HepG2 (cell line): ENCODE results near the gene SMCO1. TPM values are rescaled to one million over a fixed set of nuclear protein-coding genes. Genes with fewer than 3 reads are reported as not detected.

ENCODE experiments used
- ARHGAP35 ChIP-seq: sonication (generic); formaldehyde crosslinking; IDR thresholded peaks from 2 replicates; pipeline ENCODE4 v1.9.0; 2022; ENCODE audit warnings: mild to moderate bottlenecking, inconsistent platforms, moderate library complexity, missing genetic modification reagents, borderline replicate concordance
- PRDM15 ChIP-seq: sonication (generic); formaldehyde crosslinking; IDR thresholded peaks from 2 replicates; pipeline ENCODE4 v1.4.0; 2020; ENCODE audit warnings: missing genetic modification reagents
- SIX4 ChIP-seq: sonication (generic); formaldehyde crosslinking; IDR thresholded peaks from 2 replicates; pipeline ENCODE4 v1.4.0; 2020; ENCODE audit warnings: missing genetic modification reagents
- SP1 ChIP-seq, 2 experiments: fragments of 450-650 bp in 1 of 2; sonication (generic) in 1 of 2; formaldehyde crosslinking in 1 of 2; IDR thresholded peaks; 2 replicates each; pipeline versions ENCODE4 v1.4.0 to v1.6.1; 2016 to 2020; ENCODE audit warnings: missing genetic modification reagents in 1 of 2
- SRSF4 ChIP-seq: fragments of 200-400 bp; formaldehyde crosslinking; IDR thresholded peaks from one replicate; pipeline ENCODE4 v1.6.1; 2018; ENCODE audit warnings: mild to moderate bottlenecking, low read depth, low read length, moderate library complexity; ENCODE audit not compliant: poor library complexity, severe bottlenecking
- TAF15 ChIP-seq: fragments of 200-400 bp; formaldehyde crosslinking; IDR thresholded peaks from one replicate; pipeline ENCODE4 v1.6.1; 2018; ENCODE audit warnings: mild to moderate bottlenecking, low read depth, low read length; ENCODE audit not compliant: poor library complexity, severe bottlenecking
- ZBTB26 ChIP-seq: IDR thresholded peaks from 2 replicates; pipeline ENCODE4 v1.6.1; 2016; ENCODE audit warnings: missing compliant biosample characterization, missing genetic modification reagents, borderline replicate concordance
- ZNF20 ChIP-seq: sonication (generic); formaldehyde crosslinking; IDR thresholded peaks from 2 replicates; pipeline ENCODE4 v1.4.0; 2020; ENCODE audit warnings: mild to moderate bottlenecking, moderate library complexity, missing genetic modification reagents
- ZNF513 ChIP-seq: sonication (generic); formaldehyde crosslinking; conservative IDR thresholded peaks from 2 replicates; pipeline ENCODE4 v1.5.0; 2020; ENCODE audit warnings: missing genetic modification reagents
- ZNF652 ChIP-seq: IDR thresholded peaks from 2 replicates; pipeline ENCODE4 v1.6.1; 2016; ENCODE audit warnings: low read depth, borderline replicate concordance
- polyA plus RNA-seq, 8 experiments: library from polyadenylated mRNA; depleted of rRNA in 3 of 8; stranded (reverse) in 7 of 8; unstranded in 1 of 8; fragments of >200 nt; fragmentation: Illumina TruSeq in 4 of 8; extraction: Trizol in 4 of 8; gene quantifications; 2 replicates each; pipeline versions ENCODE4 v1.2.1 to v1.2.3, GENCODE V29; 2011 to 2016; ENCODE audit warnings: low read depth in 4 of 8, missing spikeins in 1 of 8, mixed read lengths in 1 of 8; ENCODE audit not compliant: insufficient read depth in 1 of 8
- total RNA-seq, 5 experiments: library from RNA; depleted of rRNA; stranded (reverse); fragments of >200 nt; fragmentation: Illumina TruSeq; extraction: Trizol; gene quantifications; 2 replicates each; pipeline ENCODE4 v1.2.3, GENCODE V29; 2016; ENCODE audit warnings: low read depth in 1 of 5
- TF ChIP-seq, protein P1 (sequence below): sonication (generic); formaldehyde crosslinking; conservative IDR thresholded peaks from 2 replicates; pipeline ENCODE4 v1.4.0; 2020; ENCODE audit warnings: missing genetic modification reagents
- TF ChIP-seq, protein P2 (sequence below): sonication (generic); formaldehyde crosslinking; IDR thresholded peaks from 2 replicates; pipeline ENCODE4 v1.9.0; 2022; ENCODE audit warnings: low read depth, missing genetic modification reagents
- TF ChIP-seq, protein P3 (sequence below): sonication (generic); formaldehyde crosslinking; IDR thresholded peaks from 2 replicates; pipeline ENCODE4 v1.5.0; 2020; ENCODE audit warnings: missing genetic modification reagents
- TF ChIP-seq, protein P4 (sequence below): sonication (generic); formaldehyde crosslinking; IDR thresholded peaks from 2 replicates; pipeline ENCODE4 v1.8.0; 2022; ENCODE audit warnings: mild to moderate bottlenecking, missing genetic modification reagents

Gene SMCO1
- total and polyA plus RNA-seq, 2 of the 13 experiments (the other 11 are each of a cell fraction or from before 2014, with no cell fraction given) = not detected

DNA sequence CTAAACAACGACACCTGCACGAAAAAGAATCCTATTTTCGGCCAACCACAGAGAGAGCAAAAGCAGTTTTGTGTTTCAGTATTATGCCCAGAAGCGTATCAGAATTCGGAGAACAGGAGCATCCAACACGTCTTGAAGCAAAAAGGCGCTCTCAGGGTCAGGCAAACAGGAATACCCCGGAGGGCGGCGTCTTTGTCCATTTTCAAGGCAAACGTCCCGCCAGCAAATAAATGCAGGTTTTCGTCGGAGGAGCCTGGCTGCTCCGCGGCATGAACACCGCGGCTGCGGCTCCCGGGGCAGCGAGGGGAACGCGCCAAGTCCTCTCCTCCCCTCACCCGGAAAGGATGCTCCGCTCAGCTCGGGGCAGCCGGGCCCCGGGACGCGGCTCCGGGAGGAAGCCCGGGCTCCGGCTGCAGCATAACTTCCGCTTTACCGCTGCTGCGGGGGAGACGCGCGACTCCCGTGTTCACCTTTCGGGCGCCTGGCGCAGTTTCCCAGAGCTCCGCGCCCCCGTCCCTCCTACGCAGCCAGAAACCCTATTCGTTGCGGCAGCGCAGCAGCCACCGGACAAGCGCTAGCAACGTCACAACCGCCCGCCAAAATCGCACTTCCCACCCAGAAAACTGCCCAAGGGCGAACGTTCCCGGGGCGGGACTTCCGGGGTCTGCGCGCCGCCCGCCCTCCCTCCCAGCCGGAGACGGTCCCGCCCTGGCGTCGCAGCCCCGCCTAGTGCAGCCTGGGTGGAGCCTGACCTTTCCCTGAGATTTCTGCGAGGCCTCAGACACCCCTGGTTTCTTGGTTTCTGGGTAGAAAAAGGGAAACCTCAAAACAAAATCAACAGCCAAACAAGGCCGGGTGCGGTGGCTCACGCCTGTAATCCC, 11.7 kb downstream of the SMCO1 start, which contains the start of gene RNF168 (continued):
- TF ChIP-seq ARHGAP35 (CRISPR knock-in tag) = no peak; the same call in 1 of the 2 replicates
- TF ChIP-seq TAF15 = no peak
- TF ChIP-seq, protein P1, sequence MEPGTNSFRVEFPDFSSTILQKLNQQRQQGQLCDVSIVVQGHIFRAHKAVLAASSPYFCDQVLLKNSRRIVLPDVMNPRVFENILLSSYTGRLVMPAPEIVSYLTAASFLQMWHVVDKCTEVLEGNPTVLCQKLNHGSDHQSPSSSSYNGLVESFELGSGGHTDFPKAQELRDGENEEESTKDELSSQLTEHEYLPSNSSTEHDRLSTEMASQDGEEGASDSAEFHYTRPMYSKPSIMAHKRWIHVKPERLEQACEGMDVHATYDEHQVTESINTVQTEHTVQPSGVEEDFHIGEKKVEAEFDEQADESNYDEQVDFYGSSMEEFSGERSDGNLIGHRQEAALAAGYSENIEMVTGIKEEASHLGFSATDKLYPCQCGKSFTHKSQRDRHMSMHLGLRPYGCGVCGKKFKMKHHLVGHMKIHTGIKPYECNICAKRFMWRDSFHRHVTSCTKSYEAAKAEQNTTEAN (CRISPR knock-in tag) = peak; percentile 61; the same call in 1 of the 2 replicates
- TF ChIP-seq, protein P2, sequence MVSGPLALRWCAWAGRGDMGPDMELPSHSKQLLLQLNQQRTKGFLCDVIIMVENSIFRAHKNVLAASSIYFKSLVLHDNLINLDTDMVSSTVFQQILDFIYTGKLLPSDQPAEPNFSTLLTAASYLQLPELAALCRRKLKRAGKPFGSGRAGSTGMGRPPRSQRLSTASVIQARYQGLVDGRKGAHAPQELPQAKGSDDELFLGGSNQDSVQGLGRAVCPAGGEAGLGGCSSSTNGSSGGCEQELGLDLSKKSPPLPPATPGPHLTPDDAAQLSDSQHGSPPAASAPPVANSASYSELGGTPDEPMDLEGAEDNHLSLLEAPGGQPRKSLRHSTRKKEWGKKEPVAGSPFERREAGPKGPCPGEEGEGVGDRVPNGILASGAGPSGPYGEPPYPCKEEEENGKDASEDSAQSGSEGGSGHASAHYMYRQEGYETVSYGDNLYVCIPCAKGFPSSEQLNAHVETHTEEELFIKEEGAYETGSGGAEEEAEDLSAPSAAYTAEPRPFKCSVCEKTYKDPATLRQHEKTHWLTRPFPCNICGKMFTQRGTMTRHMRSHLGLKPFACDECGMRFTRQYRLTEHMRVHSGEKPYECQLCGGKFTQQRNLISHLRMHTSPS = no peak
- TF ChIP-seq ZNF513 (CRISPR knock-in tag) = no peak
- TF ChIP-seq, protein P3, sequence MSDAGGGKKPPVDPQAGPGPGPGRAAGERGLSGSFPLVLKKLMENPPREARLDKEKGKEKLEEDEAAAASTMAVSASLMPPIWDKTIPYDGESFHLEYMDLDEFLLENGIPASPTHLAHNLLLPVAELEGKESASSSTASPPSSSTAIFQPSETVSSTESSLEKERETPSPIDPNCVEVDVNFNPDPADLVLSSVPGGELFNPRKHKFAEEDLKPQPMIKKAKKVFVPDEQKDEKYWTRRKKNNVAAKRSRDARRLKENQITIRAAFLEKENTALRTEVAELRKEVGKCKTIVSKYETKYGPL = no peak
- peak; percentile 40; the same call in 1 of the 2 replicates for TF ChIP-seq PRDM15 (CRISPR knock-in tag)
- TF ChIP-seq SRSF4 = no peak
- no peak for TF ChIP-seq ZBTB26
- TF ChIP-seq SIX4 (CRISPR knock-in tag) = 0 out of 2 replicates have a peak, but pooled peaks have one; percentile 15
- no peak; the same call in 1 of the 2 replicates for TF ChIP-seq ZNF652 (CRISPR knock-in tag)
- TF ChIP-seq ZNF20 (CRISPR knock-in tag) = no peak; the same call in 1 of the 2 replicates
- TF ChIP-seq, protein P4, sequence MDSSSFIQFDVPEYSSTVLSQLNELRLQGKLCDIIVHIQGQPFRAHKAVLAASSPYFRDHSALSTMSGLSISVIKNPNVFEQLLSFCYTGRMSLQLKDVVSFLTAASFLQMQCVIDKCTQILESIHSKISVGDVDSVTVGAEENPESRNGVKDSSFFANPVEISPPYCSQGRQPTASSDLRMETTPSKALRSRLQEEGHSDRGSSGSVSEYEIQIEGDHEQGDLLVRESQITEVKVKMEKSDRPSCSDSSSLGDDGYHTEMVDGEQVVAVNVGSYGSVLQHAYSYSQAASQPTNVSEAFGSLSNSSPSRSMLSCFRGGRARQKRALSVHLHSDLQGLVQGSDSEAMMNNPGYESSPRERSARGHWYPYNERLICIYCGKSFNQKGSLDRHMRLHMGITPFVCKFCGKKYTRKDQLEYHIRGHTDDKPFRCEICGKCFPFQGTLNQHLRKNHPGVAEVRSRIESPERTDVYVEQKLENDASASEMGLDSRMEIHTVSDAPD = no peak; the same call in 1 of the 2 replicates
- no peak for TF ChIP-seq SP1 (IDR thresholded peaks at IDR 0.05)
- TF ChIP-seq SP1 (CRISPR knock-in tag; IDR thresholded peaks at IDR 0.05) = peak; percentile 34; the same call in 1 of the 2 replicates
